Activated CD4-positive, alpha-beta T cell treated with anti-CD3 and anti-CD28 coated beads, Interleukin-2, amount 50 U/mL, for 1 hour (primary cell): ENCODE data around the gene GRIN2A.

ENCODE experiments used
- DNase-seq: peaks from one replicate; pipeline ENCODE4 v3.0.0-alpha.2; 2020

Gene GRIN2A

DNA sequence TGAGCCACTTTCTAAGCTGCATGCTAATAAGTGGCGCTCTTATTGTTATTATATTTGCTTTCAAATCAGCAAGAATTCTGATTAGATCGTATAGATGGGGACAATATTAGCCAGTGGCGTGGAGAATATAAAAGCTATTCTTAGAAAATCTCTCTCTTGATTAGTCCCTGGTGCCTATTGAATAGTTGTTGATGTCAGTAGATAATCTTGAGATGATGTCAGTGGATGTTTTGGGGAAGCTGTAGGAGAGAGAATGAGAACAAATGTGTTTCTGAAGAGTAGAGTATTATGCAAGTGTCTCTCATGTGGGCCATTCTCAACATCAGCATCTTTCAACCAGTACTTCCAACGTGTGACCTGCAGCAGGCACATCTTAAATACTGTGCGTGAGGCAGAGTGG is 445.7 kb downstream of the GRIN2A start:
- DNase-seq = no peak

DNA sequence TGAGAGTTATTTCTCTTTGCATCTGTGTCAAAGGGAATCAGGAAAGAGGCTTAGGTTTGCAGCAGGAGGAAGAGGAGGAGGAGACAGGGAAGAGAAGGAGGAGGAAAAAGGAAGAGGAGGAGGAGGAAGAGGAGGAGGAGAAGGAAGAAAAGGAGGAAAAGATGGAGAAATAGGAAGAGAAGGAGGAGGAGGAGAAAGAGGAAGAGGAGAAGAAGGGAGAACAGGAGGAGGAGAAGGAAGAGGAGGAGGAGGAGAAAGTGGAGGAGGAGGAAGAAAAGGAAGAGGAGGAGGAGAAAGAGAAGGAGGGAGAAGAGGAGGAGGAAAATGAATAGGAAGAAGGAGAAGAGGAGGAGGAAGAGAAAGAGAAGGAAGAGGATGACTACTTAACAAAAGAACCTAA is 459.1 kb downstream of the GRIN2A start:
- DNase-seq = no peak

DNA sequence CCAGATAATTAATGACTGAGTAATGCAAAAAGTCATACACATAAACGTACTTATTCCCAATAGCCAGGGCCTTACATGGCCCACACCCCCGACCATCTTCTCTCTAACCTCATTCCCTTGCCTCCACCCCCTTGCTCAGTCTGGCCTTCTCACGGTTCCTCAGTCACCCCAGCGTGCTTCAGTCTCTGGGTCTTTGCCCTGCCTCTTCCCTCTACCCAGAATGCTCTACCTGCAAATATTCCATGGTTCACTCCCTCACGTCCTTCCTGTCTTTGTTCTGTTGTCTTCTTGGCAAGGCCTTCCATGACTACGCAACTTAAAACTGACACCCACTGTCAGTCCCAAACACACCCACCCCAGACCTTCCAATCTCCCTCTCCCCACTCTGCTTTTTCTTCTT is 468.3 kb downstream of the GRIN2A start:
- no peak for DNase-seq

DNA sequence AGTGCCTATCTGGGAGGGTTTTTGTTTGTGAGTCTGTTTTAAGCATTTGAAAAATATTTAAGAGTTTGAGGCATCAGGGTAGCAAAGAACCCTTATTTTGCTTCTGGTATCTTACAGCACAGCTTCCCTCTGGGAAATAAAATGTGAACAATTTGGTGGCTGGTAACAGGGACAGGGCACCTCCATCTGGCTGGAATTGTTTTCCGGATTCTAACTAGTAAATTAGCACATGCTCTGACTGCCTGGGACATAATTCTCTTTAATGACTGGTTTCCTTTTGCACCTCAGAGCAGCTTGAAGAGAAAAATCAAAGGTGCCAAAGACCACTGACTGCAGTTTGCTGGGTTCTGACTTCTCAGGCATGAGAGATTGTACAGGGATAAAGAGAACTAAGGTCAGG is 469.1 kb downstream of the GRIN2A start:
- no peak for DNase-seq

DNA sequence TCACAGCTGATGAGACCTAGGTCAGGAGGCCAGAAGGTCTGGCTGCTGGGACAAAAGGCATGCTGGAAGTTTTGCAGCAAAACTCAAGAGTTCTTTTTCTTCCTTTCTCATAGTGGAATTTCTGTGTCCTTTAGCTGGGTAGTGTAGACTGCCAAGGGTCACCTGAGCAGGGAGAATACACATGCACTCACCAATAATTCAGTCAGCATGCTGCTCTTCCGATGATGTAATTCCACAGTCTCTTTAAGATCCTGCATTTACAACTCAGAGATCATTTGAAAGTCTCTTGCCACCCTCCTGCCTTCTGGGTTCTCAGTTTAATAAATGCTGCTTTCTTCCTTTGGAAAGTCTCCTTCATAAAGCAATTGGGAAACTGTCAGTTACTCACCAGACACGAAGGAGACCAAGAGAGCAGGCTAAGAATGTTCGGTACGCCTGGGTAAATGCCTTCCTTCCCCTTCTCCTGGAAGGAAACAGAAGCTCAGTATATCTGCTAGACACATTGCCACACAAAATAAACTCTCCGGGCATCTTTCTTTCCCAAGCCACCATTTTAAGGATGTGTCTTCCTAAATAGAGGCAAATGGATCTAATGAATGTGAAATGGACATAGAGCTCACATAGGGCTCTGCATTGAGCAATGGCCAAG is 473.1 kb downstream of the GRIN2A start:
- no peak for DNase-seq

DNA sequence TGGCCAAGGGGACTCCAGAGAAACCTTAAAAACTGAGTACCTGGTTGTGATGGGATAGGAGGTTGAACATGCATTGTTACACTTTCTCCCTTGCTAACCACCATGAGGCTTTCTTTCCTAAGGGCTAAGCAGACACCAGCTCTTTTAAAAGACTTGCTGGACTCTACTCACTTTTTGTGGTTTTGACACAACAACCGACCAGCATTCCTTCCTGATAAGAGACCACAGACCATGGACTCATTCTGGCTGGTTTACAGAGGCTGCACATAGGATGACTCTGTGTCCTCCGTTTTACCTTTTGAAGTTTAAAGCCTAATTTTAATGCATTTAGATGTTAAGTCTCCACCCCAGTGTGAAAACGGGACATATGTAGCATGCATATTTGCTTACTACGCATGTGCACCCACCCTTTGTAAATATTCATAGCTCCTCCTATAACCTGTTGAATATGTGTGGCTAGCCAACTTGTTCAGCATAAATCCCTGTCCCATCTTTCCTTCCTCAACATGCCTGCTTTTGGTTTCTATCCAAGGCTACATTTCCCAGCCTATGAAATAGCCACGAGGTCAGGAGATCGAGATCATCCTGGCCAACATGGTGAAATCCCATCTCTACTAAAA is 475.9 kb downstream of the GRIN2A start:
- no peak for DNase-seq

DNA sequence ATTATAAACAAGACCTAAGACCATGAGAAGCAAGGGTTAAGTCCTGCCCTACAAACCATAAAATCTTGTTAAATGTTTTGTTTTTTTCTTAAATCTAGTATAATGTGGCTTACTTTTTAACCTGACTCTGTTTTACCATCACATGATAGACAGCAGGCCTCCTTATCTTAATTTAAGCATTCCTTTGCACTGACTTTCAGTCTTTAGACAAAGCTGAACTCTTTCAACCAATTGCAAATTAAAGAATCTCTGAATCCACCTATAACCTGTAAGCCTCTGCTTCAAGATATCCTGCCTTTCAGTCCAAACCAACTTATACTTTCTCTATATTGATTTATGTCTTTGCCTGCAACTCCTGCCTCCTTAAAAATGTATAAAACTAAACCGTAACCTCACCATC is 478.5 kb downstream of the GRIN2A start:
- DNase-seq = no peak
